Measurements from ENCODE around the gene MXD4. TPM values are rescaled to one million over a fixed set of nuclear protein-coding genes. Genes with fewer than 3 reads are reported as not detected.
A peak's percentile ranks its signal among the peaks of the same experiment; 100 is the strongest.

Gene MXD4
- total and polyA plus RNA-seq, 2 donors from 2014 or later, result 49.8 to 84.8 TPM

DNA sequence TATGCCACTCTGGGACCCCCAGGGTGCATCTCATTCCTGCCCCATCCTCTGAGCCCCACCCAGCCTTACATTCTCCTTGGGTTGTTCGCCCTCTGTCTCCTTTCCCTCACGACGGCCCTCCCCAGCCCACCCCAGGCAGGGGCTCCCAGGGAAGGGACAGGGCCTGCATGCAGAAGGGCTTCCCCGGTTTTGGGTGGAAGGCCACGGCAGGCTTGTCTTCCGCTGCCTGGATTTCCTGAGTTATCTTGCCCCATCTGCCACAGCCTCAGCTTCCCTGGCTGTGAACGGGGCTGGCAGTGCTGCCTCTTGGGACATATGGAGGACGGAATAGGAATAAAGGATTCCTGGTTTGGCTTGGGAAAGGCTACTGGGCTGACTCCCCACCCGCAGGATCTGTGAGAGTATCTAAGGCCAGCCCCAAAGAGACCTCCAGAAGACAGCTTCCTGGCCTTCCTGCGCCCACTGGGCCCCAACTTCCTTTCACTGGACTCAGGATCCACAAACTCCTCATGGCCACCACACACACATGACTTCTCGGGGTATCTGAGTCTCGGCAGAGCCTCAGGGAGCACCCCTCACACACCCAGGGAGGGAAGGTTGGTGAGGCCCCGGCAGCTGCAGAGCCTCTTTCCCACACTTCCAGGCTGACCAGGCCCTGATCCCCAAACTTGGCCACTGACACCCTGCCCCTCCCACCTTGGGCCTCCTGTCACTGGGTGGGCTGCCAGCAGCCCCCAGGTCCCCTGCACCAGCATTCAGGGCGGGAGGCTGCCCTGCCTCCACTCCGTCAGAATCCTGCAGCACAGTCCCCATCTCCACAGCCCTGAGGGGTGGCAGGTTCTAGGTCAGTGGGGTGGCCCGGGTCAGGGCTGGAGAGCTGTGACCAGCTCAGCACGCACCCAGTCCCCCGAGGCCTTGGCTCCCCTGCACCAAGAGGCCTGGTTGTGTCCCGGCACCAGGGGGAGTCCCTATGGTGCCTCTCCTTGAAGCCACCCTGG lies 3.5 kb upstream of the MXD4 start:
- no peaks in the 10 kb centered on the region for H3K36me3 ChIP-seq (ENCODE audit: control insufficient read depth in 2 of 3, insufficient read depth in 3 of 3, low read length in 3 of 3)
- TF ChIP-seq, protein P1, sequence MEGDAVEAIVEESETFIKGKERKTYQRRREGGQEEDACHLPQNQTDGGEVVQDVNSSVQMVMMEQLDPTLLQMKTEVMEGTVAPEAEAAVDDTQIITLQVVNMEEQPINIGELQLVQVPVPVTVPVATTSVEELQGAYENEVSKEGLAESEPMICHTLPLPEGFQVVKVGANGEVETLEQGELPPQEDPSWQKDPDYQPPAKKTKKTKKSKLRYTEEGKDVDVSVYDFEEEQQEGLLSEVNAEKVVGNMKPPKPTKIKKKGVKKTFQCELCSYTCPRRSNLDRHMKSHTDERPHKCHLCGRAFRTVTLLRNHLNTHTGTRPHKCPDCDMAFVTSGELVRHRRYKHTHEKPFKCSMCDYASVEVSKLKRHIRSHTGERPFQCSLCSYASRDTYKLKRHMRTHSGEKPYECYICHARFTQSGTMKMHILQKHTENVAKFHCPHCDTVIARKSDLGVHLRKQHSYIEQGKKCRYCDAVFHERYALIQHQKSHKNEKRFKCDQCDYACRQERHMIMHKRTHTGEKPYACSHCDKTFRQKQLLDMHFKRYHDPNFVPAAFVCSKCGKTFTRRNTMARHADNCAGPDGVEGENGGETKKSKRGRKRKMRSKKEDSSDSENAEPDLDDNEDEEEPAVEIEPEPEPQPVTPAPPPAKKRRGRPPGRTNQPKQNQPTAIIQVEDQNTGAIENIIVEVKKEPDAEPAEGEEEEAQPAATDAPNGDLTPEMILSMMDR (IDR thresholded peaks at IDR 0.05; ENCODE audit: borderline replicate concordance, extremely low read depth, insufficient read depth), result no peak
- H3K9me3 ChIP-seq (ENCODE audit: control insufficient read depth in 2 of 3, insufficient read depth in 1 of 3, low read length in 3 of 3), result no peaks in the 10 kb centered on the region
- peak overlapping the region in 1 of 3 donors; percentile 34 for H3K9ac ChIP-seq (ENCODE audit: low read length in 3 of 3)
- no peak for FAIRE-seq
- intact Hi-C loops (cut with DNase I), result no loop called here
- H3K27ac ChIP-seq (ENCODE audit: low read depth in 2 of 2, low read length in 2 of 2), result no peak overlapping the region
- H3K4me1 ChIP-seq (ENCODE audit: control insufficient read depth in 2 of 3, insufficient read depth in 2 of 3, low read depth in 1 of 3, low read length in 3 of 3), result peaks cover 0 to 28% (median 4%) of the 10 kb centered on the region in 3 donors
- no peaks in the 10 kb centered on the region for H3K27me3 ChIP-seq (ENCODE audit: control insufficient read depth, insufficient read depth, low read length)
- DNase-seq, result peak in 1 of 5 donors; percentile 71
- no peak overlapping the region for H3K4me3 ChIP-seq (ENCODE audit: low read length in 3 of 3)

DNA sequence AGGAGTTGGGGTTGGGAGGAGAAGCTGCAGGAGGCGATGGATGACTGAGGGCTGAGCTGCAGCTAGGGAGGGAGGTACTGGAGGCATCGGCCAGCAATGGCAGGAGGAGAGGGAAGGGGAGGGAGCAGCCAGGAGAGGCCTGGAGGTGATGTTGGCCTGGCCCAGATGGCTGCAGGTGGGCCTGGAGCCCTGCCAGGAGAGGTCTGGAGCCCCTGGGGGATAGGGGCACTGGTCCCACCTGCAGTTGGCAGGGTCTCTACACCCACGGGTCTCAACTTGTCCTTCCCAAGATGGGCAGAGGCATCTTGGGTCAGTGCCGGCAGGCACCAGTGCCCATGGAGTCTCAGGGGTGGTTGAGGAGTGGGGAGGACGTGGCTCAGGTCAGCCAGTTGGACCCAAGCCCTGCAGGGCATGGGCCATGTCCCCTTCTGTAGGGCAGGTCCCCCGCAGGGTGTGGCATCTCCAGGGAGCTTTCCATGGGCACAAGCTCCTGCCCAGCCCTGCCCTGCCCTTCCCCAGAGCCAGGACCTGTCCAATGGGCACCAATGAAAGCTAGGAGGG lies 2.7 kb upstream of the MXD4 start:
- Histone ChIP-seq H3K36me3 (ENCODE audit: control insufficient read depth in 2 of 3, insufficient read depth in 3 of 3, low read length in 3 of 3) (no peaks in the 10 kb centered on the region), H3K9me3 (ENCODE audit: control insufficient read depth in 2 of 3, insufficient read depth in 1 of 3, low read length in 3 of 3) (no peaks in the 10 kb centered on the region), H3K27ac (ENCODE audit: low read depth in 2 of 2, low read length in 2 of 2) (no peak overlapping the region), H3K4me1 (ENCODE audit: control insufficient read depth in 2 of 3, insufficient read depth in 2 of 3, low read depth in 1 of 3, low read length in 3 of 3) (peaks cover 0 to 36% (median 8%) of the 10 kb centered on the region in 3 donors), H3K4me3 (ENCODE audit: low read length in 3 of 3) (no peak overlapping the region), H3K9ac (ENCODE audit: low read length in 3 of 3) (no peak overlapping the region), H3K27me3 (ENCODE audit: control insufficient read depth, insufficient read depth, low read length) (no peaks in the 10 kb centered on the region)
- FAIRE-seq (no peak), DNase-seq (peak in 1 of 5 donors; percentile 71)
- TF ChIP-seq, protein P1 (IDR thresholded peaks at IDR 0.05; ENCODE audit: borderline replicate concordance, extremely low read depth, insufficient read depth), result no peak
- intact Hi-C loops (cut with DNase I), result no loop called here

DNA sequence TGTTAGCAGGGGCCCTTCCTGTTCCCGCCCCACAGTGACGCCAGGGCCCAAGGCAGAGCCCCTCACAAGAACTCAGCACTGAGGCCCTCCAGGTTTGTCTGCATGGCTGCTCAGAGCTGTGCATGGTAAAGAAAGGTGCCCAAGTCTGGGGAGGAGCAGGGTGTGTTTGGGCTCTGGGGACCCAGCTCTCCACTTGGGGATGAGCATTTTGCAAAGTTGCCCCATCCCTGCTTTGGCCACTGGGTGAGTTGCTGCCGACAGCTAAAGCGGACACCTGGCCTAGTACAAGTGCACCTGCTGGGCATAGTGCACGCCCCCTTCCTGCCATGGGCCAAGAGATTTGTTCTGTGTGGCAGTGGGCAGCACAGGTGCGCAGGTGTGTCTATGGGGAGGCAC lies 2.0 kb upstream of the MXD4 start:
- Histone ChIP-seq H3K9me3 (ENCODE audit: control insufficient read depth in 2 of 3, insufficient read depth in 1 of 3, low read length in 3 of 3) (no peaks in the 10 kb centered on the region), H3K4me1 (ENCODE audit: control insufficient read depth in 2 of 3, insufficient read depth in 2 of 3, low read depth in 1 of 3, low read length in 3 of 3) (peaks cover 0 to 41% (median 10%) of the 10 kb centered on the region in 3 donors), H3K4me3 (ENCODE audit: low read length in 3 of 3) (no peak overlapping the region), H3K27me3 (ENCODE audit: control insufficient read depth, insufficient read depth, low read length) (no peaks in the 10 kb centered on the region), H3K36me3 (ENCODE audit: control insufficient read depth in 2 of 3, insufficient read depth in 3 of 3, low read length in 3 of 3) (no peaks in the 10 kb centered on the region), H3K27ac (ENCODE audit: low read depth in 2 of 2, low read length in 2 of 2) (no peak overlapping the region), H3K9ac (ENCODE audit: low read length in 3 of 3) (no peak overlapping the region)
- intact Hi-C loops (cut with DNase I), result no loop called here
- no peak for FAIRE-seq
- TF ChIP-seq, protein P1 (IDR thresholded peaks at IDR 0.05; ENCODE audit: borderline replicate concordance, extremely low read depth, insufficient read depth), result no peak
- peak in 1 of 5 donors; percentile 64 for DNase-seq
